NCI-H345 treated with DMSO at 0.1 percent for 48 hours (cell line): ENCODE results near the gene IFT25.

ENCODE experiments used
- DNase-seq: peaks from one replicate; lab custom pipeline; 2025; ENCODE audit not compliant: unreplicated experiment; lab: John Stamatoyannopoulos, UW

Gene IFT25

GRCh38 chr1:53930932-53931331 is 14.6 kb downstream of the IFT25 start:
- DNase-seq: no peak

- DNase-seq: no peak
Measured at GRCh38 chr1:53929246-53929960, 16.1 kb downstream of the IFT25 start.

GRCh38 chr1:53927376-53927881 is 18.1 kb downstream of the IFT25 start:
- no peak for DNase-seq

DNA sequence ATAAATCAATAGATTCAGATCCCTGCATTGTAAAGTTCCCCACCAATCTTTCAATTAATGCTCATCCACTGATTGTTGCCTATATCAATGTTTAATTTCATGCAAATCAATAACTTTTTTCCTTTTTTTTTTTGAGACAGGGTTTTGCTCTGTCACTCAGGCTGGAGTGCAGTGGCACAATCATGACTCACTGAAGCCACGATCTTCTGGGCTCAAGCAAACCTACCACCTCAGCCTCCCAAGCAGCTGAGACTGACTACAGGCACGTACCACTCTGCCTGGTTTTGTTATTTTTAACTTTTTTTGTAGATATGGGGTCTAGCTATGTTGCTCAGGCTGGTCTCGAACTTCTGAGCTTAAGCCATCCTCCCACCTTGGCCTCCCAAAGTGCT is 25.8 kb downstream of the IFT25 start:
- DNase-seq: no peak

DNA sequence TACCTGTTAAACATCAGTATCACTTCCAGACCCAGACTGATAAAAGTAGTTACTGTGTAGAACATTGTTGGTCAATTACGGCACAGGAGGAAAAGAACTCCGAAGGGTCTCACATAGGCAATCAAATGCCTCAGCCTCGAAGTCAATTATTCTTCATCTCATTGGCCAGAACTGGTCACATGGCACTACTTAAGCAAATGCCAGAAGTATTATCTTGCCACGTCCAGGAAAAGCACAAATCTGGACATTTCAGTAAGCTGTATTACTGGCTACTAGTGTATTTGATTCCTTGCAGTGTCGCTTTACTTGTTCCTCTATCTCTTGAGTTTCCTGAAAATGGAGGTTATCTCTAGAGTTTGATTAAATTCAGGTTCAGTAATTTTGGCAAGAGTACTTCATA is 27.2 kb downstream of the IFT25 start:
- DNase-seq: no peak

- no peak for DNase-seq
Measured at GRCh38 chr1:53913352-53914033, 32.0 kb downstream of the IFT25 start.

GRCh38 chr1:53911442-53911841 is 34.1 kb downstream of the IFT25 start:
- no peak for DNase-seq

DNA sequence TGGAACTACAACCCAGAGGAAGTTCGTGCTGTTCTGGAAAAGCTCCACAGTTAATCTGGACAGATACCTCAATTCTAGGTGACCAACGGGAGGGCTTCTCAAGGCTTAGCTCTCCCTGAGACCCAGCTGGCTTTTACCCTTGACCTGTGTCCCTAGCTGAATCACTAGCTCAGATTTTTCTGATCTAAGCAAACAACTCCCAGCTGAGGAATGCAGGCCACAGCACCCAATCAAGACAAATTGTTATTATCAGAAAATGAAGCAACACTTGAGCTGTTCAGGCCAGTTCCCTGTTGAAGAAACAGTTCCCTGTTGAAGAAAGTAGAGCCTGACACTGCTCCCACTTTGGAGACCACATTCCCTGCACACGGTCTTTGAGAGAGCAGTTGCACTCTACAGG is 35.6 kb downstream of the IFT25 start:
- DNase-seq: no peak

- DNase-seq: no peak
Measured at GRCh38 chr1:53906121-53906520, 39.4 kb downstream of the IFT25 start.

- no peak for DNase-seq
Measured at GRCh38 chr1:53905509-53905908, 40.0 kb downstream of the IFT25 start.

DNA sequence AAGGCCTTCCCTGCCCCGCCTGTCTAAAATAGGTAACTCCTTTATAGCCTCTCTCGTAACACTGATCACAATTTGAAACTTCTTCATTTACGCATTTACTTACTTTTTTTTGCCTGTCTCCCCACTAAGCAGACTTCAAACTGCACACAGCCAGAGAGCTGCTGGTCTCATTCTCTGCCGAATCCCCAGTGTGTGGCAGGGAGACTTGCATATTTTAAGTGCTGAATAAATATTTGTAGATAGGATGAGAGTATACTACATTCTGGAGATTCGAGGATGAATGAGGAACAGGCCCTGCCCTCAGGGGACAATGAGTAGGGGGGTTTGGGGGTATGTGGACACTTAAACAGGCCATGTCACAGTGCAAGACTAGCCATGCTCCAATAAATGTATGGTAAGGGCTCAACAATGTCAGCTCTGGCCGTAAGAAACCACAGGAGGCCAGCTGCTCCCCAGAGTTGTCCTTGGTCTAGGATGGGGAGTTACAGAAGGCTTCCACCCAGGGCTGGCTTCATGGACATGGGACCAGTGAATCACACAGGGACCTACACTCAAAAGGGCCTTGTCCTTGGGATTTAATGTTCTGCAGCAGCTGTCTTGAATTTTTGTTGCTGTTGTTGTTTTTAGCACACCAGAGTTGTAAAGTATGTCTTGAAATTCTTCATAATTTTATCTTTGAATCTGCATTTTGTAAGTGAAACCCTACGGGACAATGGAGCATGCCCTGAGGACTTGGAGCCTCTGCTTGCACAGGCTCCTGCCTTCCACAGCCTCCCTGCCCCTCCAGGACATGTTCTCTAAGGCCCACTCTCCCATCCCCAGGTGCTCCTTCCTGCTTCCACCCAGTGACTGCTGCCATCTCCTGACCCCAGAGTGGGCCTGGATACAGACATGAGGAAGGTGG is 43.0 kb downstream of the IFT25 start:
- no peak for DNase-seq

DNA sequence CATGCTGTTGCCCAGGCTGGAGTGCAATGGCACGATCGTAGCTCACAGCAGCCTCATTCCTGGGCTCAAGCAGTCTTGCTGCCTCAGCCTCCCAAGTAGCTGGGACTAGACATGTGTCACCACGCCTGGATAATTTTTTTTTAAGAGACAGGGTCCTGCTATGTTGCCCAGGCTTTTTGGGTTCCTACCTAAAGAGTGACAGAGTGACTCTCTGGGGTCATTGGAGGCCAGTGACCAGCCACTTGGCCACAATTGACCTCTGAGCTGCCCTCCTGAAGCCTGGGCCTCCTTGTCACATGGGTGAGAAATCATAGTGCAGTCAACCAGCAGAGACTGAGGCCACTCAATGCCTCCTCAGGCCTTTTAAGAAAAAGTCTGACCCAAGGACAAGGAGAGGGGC is 45.8 kb downstream of the IFT25 start:
- no peak for DNase-seq

- DNase-seq: no peak
Measured at GRCh38 chr1:53899206-53899628, 46.3 kb downstream of the IFT25 start.

- DNase-seq: no peak
Measured at GRCh38 chr1:53896635-53897229, 48.8 kb downstream of the IFT25 start.

- DNase-seq: no peak
Measured at GRCh38 chr1:53895421-53895820, 50.1 kb downstream of the IFT25 start.

GRCh38 chr1:53894644-53895043 is 50.9 kb downstream of the IFT25 start:
- no peak for DNase-seq

DNA sequence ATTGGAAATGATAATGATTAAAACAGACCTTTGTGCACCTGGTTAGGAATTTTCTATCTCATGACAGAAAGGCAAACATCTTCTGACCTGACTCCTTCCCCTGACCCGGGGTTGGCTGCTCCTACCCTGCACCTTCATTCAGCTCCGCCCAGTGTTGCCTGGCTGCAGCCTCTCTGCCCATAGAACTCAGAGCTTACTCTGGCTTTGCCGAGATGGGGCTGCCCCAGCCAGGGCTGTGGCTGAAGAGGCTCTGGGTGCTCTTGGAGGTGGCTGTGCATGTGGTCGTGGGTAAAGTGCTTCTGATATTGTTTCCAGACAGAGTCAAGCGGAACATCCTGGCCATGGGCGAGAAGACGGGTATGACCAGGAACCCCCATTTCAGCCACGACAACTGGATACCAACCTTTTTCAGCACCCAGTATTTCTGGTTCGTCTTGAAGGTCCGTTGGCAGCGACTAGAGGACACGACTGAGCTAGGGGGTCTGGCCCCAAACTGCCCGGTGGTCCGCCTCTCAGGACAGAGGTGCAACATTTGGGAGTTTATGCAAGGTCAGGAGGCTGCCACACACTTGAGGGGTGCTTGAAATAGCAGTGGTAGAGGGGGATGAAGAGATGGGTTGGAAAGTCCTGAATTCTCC is 51.4 kb downstream of the IFT25 start, which contains the start of gene DIO1:
Gene DIO1, plus strand, starts transcription at position 189 of the 638 bp plus-strand sequence. Its CDS starts 24 bp downstream, at position 213.
- DNase-seq: no peak

DNA sequence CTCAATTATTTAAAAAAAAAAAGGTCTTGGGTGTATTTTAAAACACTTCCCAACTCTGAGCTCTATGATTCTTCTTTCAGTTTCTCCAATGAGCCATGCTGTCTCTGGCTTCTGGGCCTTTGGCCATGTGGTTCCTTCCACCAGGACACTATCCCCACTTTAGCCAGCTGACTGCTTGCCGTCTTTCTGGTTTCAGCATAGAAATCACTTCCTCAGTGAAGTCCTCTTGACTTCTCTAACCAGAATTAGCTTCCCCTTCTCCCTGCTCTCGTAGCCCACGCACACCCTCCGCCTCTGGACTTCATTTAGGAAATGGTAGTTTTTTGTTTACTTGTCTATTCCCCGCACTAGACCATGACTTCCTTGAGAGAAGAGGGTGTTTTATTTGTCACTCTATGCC is 52.6 kb downstream of the IFT25 start:
- no peak for DNase-seq

- no peak for DNase-seq
Measured at GRCh38 chr1:53891678-53892077, 53.8 kb downstream of the IFT25 start.

- DNase-seq: no peak
Measured at GRCh38 chr1:53891018-53891417, 54.5 kb downstream of the IFT25 start.
